Thyroid gland (tissue), 4 donors: ENCODE data around the gene DPEP2NB. TPM values are rescaled to one million over a fixed set of nuclear protein-coding genes. Genes with fewer than 3 reads are reported as not detected.
A peak's percentile ranks its signal among the peaks of the same experiment; 100 is the strongest.

Experiments used
- DNase-seq, 2 donors: peaks; one replicate each; pipeline ENCODE4 v3.0.0-alpha.2; 2019
- H3K27ac ChIP-seq, 3 donors: fragments of 200-600 bp; sonication (generic); 1 replicate in 2 of 3; 2 replicates in 1 of 3; pipeline ENCODE4 v1.5.1; 2016 to 2019; ENCODE audit warnings: mild to moderate bottlenecking in 1 of 3, moderate library complexity in 1 of 3
- H3K27me3 ChIP-seq: fragments of 200-600 bp; sonication (generic); one replicate; pipeline ENCODE4 v1.5.1; 2019
- H3K36me3 ChIP-seq, 2 donors: fragments of 200-600 bp; sonication (generic); one replicate each; pipeline ENCODE4 v1.5.1; 2016 to 2019
- H3K4me1 ChIP-seq, 2 donors: fragments of 200-600 bp; sonication (generic); one replicate each; pipeline ENCODE4 v1.5.1; 2017 to 2019
- H3K4me3 ChIP-seq, 3 donors: fragments of 200-600 bp; sonication (generic); replicated peaks in 1 of 3; 1 replicate in 2 of 3; 2 replicates in 1 of 3; pipeline ENCODE4 v1.5.1; 2016; ENCODE audit warnings: mild to moderate bottlenecking in 1 of 3
- H3K9me3 ChIP-seq: fragments of 200-600 bp; sonication (generic); one replicate; pipeline ENCODE4 v1.5.1; 2017
- CTCF ChIP-seq, 6 experiments: fragments of 200-600 bp in 3 of 6; fragments of 450-650 bp in 3 of 6; sonication (generic) in 3 of 6; IDR thresholded peaks; one replicate each; pipeline ENCODE4 v1.5.1; 2016 to 2019; ENCODE audit warnings: antibody characterized with exemption in 6 of 6, mild to moderate bottlenecking in 2 of 6, inconsistent platforms in 1 of 6, moderate library complexity in 1 of 6
- POLR2A ChIP-seq, 2 donors: fragments of 450-650 bp; IDR thresholded peaks; one replicate each; pipeline ENCODE4 v1.6.1; 2017; ENCODE audit warnings: antibody characterized with exemption in 2 of 2, mild to moderate bottlenecking in 2 of 2, moderate library complexity in 1 of 2
- WGBS, 2 donors: methylation state at CpG; one replicate each; pipeline ENCODE4 v1.1.5; 2017; 5-methylcytosine and 5-hydroxymethylcytosine counted together
- intact Hi-C: fragments of 100-400 bp; cut with DNase I; formaldehyde crosslinking; loops from one replicate; pipeline ENCODE4 v1.15.1; 2023
- total RNA-seq, 4 donors: library from RNA; depleted of rRNA; stranded (reverse); fragments of >200 nt; gene quantifications; one replicate each; pipeline ENCODE4 v1.2.3, GENCODE V29; 2016

Gene DPEP2NB
- total RNA-seq, 4 donors from 2014 or later = not detected

- intact Hi-C loops = no loop called here
- no peaks in the 10 kb centered on the region for H3K36me3 ChIP-seq
Observed at GRCh38 chr16:67969254-67970039, 46.3 kb downstream of the DPEP2NB start.

GRCh38 chr16:67968400-67969253, 47.1 kb downstream of the DPEP2NB start, which contains the start of gene SLC12A4:
SLC12A4 (minus strand) TSS chr16:67968637; CDS start chr16:67968553, 84 bp downstream.
- TF ChIP-seq CTCF (IDR thresholded peaks at IDR 0.05) = no peak
- peak; percentile 73 to 87 for TF ChIP-seq POLR2A (IDR thresholded peaks at IDR 0.05)
- H3K27me3 ChIP-seq = no peaks in the 10 kb centered on the region
- 2% methylated on average over 9 to 23 of the region's 78 CpGs for WGBS, 2 donors
- peaks cover 25 to 38% of the 10 kb centered on the region in 2 donors for H3K4me1 ChIP-seq
- H3K27ac ChIP-seq = peak within 1 kb of the TSS; percentile 92 to 93 (median 93)
- intact Hi-C loops = no loop called here
- peak within 1 kb of the TSS; percentile 77 to 94 (median 81) for H3K4me3 ChIP-seq
- no peaks in the 10 kb centered on the region for H3K9me3 ChIP-seq
- peak; percentile 81 for DNase-seq
- no peaks in the 10 kb centered on the region for H3K36me3 ChIP-seq

More at GRCh38 chr16:67969254-67970039, 46.3 kb downstream of the DPEP2NB start:
- Histone ChIP-seq H3K4me3 (peak overlapping the region in 2 of 3 donors; percentile 69 to 94), H3K9me3 (no peaks in the 10 kb centered on the region), H3K4me1 (peaks cover 17 to 30% of the 10 kb centered on the region in 2 donors), H3K27me3 (no peaks in the 10 kb centered on the region), H3K27ac (peak overlapping the region; percentile 68 to 93 (median 92))
- no peak for DNase-seq
- TF ChIP-seq CTCF (IDR thresholded peaks at IDR 0.05) (no peak), POLR2A (IDR thresholded peaks at IDR 0.05) (no peak)
- 41 to 45% methylated on average over 39 to 40 of the region's 40 CpGs for WGBS, 2 donors

GRCh38 chr16:67967958-67968399, 47.7 kb downstream of the DPEP2NB start:
- WGBS, 2 donors = 0 to 1% methylated on average over 8 to 18 of the region's 45 CpGs

GRCh38 chr16:67967183-67967957, 48.3 kb downstream of the DPEP2NB start:
- H3K36me3 ChIP-seq = peaks cover under 1 to 9% of the 10 kb centered on the region in 2 donors
- TF ChIP-seq CTCF (IDR thresholded peaks at IDR 0.05) = no peak
- TF ChIP-seq POLR2A (IDR thresholded peaks at IDR 0.05) = no peak
- intact Hi-C loops = no loop called here
- H3K9me3 ChIP-seq = no peaks in the 10 kb centered on the region
- H3K4me1 ChIP-seq = peaks cover 32 to 49% of the 10 kb centered on the region in 2 donors
- H3K27me3 ChIP-seq = no peaks in the 10 kb centered on the region
- peak overlapping the region; percentile 77 to 94 (median 81) for H3K4me3 ChIP-seq
- H3K27ac ChIP-seq = peak overlapping the region; percentile 92 to 93 (median 93)
- 12 to 22% methylated on average over 14 to 17 of the region's 18 CpGs for WGBS, 2 donors
- DNase-seq = peak; percentile 44 to 47

More at GRCh38 chr16:67967958-67968399, 47.7 kb downstream of the DPEP2NB start:
- H3K36me3 ChIP-seq = peaks cover 0 to 3% of the 10 kb centered on the region in 2 donors
- TF ChIP-seq CTCF (IDR thresholded peaks at IDR 0.05) = no peak
- no peak for TF ChIP-seq POLR2A (IDR thresholded peaks at IDR 0.05)
- peak; percentile 42 to 48 for DNase-seq
- H3K4me1 ChIP-seq = peaks cover 27 to 44% of the 10 kb centered on the region in 2 donors
- no peaks in the 10 kb centered on the region for H3K9me3 ChIP-seq
- H3K4me3 ChIP-seq = peak overlapping the region; percentile 77 to 94 (median 81)
- intact Hi-C loops = no loop called here
- H3K27me3 ChIP-seq = no peaks in the 10 kb centered on the region
- peak overlapping the region; percentile 92 to 93 (median 93) for H3K27ac ChIP-seq
